Measurements from ENCODE around the gene PZP. TPM values are rescaled to one million over a fixed set of nuclear protein-coding genes. Genes with fewer than 3 reads are reported as not detected.
"Not testable (repeated sequence)": the region's sequence is repeated elsewhere in the genome, so short reads cannot be mapped to it uniquely, and the experiment has no call there.

The PZP gene
- total RNA-seq, 6 experiments from 2014 or later: not detected

DNA sequence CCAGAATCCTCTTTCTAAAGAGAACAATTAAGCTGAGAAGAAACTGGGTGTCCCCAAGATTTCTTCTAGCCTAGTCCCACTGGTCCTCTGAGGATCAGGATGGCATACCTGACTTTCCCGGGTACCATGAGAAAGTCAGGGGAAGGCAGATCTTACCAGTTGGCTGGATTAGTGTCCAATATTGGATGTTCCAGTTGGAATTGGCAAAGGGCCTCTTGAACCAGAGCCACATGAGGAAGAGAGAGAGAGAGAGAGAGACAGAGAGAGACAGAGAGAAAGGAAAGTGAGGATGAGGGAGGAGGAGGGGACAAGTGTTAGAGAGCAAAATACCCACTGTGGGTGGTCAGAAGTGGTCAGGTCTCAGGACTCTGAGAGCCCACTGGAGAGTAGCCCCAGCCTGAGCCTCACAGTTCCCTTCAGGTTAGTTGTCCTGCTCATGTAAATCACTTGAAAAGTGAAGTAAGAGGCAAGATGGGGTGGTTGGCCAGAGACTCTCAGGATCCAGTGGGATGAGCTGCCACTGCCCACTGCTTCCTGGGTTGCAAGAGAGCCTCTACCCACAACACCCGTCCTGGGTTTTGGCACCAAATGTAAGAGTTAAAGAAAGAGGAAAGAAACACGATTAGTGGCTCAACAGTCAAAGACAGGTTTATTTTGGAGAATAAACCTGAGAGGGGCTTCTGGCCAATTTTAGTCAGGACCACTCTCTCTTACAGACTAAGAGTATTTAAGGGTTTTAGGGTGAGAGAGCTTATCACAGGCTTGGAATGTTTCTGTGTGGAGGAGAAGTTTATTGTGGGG lies 64.1 kb downstream of the PZP start:
- Mint-ChIP-seq H3K27me3 (ENCODE audit: insufficient read depth) (no peaks in the 10 kb centered on the region; the same call in 1 of the 2 replicates), H3K27ac (no peak overlapping the region), H3K36me3 (ENCODE audit: low read depth) (peaks cover 5% of the 10 kb centered on the region), H3K4me3 (no peak overlapping the region), H3K9me3 (peaks cover 55% of the 10 kb centered on the region), H3K4me1 (ENCODE audit: low read depth) (no peaks in the 10 kb centered on the region)
- TF ChIP-seq, protein P1, sequence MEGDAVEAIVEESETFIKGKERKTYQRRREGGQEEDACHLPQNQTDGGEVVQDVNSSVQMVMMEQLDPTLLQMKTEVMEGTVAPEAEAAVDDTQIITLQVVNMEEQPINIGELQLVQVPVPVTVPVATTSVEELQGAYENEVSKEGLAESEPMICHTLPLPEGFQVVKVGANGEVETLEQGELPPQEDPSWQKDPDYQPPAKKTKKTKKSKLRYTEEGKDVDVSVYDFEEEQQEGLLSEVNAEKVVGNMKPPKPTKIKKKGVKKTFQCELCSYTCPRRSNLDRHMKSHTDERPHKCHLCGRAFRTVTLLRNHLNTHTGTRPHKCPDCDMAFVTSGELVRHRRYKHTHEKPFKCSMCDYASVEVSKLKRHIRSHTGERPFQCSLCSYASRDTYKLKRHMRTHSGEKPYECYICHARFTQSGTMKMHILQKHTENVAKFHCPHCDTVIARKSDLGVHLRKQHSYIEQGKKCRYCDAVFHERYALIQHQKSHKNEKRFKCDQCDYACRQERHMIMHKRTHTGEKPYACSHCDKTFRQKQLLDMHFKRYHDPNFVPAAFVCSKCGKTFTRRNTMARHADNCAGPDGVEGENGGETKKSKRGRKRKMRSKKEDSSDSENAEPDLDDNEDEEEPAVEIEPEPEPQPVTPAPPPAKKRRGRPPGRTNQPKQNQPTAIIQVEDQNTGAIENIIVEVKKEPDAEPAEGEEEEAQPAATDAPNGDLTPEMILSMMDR (IDR thresholded peaks at IDR 0.05): no peak
- DNase-seq: no peak

DNA sequence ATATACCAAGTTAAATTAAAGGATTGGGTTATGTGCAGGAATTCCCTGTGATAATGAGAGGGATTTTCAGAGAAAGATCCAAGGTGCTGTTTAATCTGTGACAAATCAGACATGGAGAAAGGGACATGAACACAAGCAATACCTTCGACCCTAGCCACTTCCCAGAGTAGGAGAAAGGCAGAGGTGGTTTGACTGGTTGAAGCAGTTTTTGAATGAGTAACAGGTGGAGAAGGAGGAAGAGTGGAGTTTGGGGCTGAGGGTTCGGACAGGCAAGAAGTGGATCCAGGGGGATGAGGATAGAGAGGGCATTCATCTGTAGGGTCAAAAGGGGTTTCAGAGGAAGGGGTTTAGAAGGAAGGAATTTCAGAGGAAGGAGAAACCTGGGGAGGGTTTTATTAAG lies 65.1 kb downstream of the PZP start:
- no peak overlapping the region for H3K4me3 Mint-ChIP-seq
- H3K27ac Mint-ChIP-seq: no peak overlapping the region
- H3K27me3 Mint-ChIP-seq (ENCODE audit: insufficient read depth): no peaks in the 10 kb centered on the region; the same call in 1 of the 2 replicates
- H3K9me3 Mint-ChIP-seq: peaks cover 59% of the 10 kb centered on the region
- TF ChIP-seq, protein P1 (IDR thresholded peaks at IDR 0.05): no peak
- peaks cover 5% of the 10 kb centered on the region for H3K36me3 Mint-ChIP-seq (ENCODE audit: low read depth)
- no peak for DNase-seq
- H3K4me1 Mint-ChIP-seq (ENCODE audit: low read depth): no peaks in the 10 kb centered on the region

DNA sequence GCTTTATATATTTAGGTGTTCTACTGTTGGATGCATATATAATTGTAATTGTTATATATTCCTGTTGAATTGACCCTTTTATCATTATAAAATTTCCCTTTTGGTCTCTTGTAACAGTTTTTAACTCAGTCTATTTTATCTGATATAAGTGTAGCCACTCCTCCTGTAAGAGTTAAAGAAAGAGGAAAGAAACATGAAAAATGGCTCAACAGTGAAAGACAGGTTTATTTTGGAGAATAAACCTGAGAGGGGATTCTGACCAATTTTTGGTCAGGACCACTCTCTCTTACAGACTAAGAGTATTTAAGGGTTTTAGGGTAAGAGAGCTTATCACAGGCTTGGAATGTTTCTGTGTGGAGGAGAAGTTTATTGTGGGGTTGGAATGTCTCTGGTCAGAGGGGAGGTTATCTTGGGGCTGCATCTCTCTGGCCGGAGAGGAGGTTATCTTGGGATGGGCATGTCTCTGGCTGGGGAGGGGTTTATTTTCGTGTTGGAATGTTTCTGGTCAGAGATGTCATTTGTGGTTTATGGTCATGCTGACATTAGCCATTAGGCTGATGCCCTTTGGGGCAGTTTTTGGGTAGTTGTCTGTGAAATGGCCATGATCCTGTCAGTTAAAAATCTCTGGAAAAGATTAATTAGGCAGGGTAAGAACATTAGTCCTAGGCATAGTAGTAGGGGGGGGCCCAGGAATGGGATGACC lies 68.5 kb downstream of the PZP start:
- not testable (repeated sequence) for DNase-seq; H3K27me3 Mint-ChIP-seq (ENCODE audit: insufficient read depth); H3K4me1 Mint-ChIP-seq (ENCODE audit: low read depth); H3K36me3 Mint-ChIP-seq (ENCODE audit: low read depth); H3K27ac Mint-ChIP-seq; H3K4me3 Mint-ChIP-seq
- H3K9me3 Mint-ChIP-seq: peaks cover 50% of the 10 kb centered on the region

DNA sequence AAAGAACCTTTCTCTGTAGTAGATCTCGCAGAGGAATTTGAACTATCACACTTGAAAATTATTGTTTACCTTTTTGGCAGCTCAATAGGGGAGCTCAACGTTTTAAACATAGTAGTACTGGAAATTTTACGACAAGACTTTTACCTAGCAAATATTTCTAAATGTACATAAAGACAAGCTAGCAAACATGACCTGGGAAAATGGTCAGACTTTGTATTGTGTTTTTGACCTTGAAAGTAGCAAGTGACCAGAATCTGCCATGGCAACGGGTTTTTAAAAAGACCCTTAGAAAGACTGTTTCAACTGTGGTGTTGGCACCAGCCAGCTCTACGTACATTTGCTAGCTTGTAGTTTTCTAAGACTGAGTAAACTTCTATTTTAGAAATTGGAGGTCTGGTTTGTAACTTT lies 72.3 kb downstream of the PZP start:
- Mint-ChIP-seq H3K4me1 (ENCODE audit: low read depth) (no peaks in the 10 kb centered on the region), H3K27ac (no peak overlapping the region), H3K4me3 (no peak overlapping the region), H3K27me3 (ENCODE audit: insufficient read depth) (no peaks in the 10 kb centered on the region), H3K36me3 (ENCODE audit: low read depth) (no peaks in the 10 kb centered on the region), H3K9me3 (peaks cover 35% of the 10 kb centered on the region)
- DNase-seq: no peak
- TF ChIP-seq, protein P1 (IDR thresholded peaks at IDR 0.05): no peak

DNA sequence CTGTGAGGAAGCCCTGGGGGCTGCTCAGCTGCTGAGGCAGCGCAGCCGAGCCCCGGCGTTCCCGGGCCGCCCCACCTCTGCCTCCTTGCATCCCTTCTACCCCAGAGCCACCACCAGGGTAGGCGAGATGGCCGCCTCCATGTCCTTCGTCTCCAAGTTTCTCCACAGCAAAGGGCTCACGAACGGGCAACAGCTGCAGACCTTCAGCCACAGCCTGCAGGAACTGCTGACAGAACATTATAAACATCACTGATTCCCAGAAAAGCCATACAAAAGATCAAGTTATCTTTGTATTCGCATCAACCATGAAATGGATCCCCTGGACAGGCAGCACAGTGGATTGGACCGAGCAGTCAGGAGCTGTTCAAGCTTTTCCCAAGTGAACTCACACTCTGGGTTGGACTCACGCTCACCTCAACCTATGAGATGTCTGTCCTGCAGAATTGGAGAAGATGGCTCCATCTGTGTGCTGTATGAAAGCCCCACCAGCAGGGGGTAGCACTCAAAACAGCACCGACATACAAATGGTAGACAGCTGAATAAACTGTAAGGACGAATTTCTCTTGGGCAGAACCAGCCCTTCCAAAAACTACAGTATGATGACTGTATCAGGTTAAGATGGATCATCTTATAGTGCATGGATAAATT lies 73.1 kb downstream of the PZP start:
- Mint-ChIP-seq H3K9me3 (peaks cover 35% of the 10 kb centered on the region), H3K4me3 (no peak overlapping the region), H3K27me3 (ENCODE audit: insufficient read depth) (no peaks in the 10 kb centered on the region), H3K4me1 (ENCODE audit: low read depth) (no peaks in the 10 kb centered on the region), H3K27ac (no peak overlapping the region), H3K36me3 (ENCODE audit: low read depth) (no peaks in the 10 kb centered on the region)
- TF ChIP-seq, protein P1 (IDR thresholded peaks at IDR 0.05): peak; percentile 30; the same call in 1 of the 2 replicates
- DNase-seq: no peak
